HG02840 (cell line): ENCODE measurements around the gene SRMS.

Experiments used
- ATAC-seq: cut with Tn5 transposase; IDR thresholded peaks from one replicate; pipeline ENCODE4 v1.9.1; 2021; ENCODE audit warnings: mild to moderate bottlenecking, moderate library complexity, moderate number of reproducible peaks; ENCODE audit not compliant: unreplicated experiment, low FRiP score

SRMS gene

DNA sequence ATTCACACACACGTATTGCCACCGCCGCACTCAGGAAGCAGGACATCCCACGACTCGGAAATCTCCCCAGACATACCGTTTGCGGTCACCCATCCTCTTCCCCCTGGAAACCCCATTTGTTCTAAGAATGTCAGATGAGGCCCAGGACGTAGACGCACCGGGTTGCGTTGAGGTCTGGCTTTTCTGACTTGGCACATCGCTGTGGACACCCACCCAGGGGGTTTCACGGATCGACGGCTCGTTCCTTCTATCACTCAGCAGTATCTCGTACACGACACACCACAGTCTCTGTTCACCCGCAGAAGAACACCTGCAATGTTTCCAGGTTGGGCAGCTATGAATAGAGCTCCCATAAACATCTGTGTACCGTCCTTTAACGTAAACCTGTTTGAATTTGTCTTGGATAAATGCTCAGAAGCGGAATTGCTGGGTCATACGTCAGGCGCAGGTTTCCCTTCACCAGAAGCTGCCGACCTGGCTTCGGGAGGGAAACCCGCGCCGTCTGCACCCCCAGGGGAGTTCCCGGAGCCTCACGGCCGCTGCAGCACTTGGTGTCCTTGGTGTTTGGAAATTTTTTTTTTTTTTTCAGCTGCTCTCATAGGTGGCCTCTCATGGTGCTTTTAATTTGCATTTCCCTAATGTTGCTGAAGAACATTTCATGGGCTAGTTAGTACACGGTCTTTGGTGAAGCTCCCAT is 39.3 kb downstream of the SRMS start:
- no peak for ATAC-seq

GRCh38 chr20:63507083-63507743 is 40.3 kb downstream of the SRMS start:
- ATAC-seq, result no peak

- no peak for ATAC-seq
Observed at GRCh38 chr20:63505723-63506122, 41.8 kb downstream of the SRMS start.

DNA sequence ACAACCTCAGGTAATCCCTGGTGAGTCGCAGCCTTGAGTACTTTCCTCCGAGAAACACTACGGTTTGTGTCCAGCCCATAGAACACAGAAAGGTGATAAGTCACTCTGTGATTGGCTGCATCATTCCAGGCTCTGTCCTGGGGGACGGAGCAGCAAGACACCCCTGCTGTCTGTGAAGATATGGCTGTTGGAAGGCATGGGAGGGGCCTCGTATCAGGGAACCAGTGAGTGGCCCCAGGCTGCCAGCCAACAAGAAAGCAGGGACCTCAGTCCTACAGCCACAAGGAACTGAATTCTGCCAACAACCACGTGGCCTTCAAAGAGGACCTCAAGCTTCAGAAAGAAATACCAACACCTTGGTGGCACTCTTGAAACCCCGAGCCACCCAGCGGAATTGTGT is 42.3 kb downstream of the SRMS start:
- no peak for ATAC-seq

GRCh38 chr20:63504642-63505041 is 42.9 kb downstream of the SRMS start:
- no peak for ATAC-seq

GRCh38 chr20:63503524-63503923 is 44.0 kb downstream of the SRMS start:
- no peak for ATAC-seq

GRCh38 chr20:63502671-63503172 is 44.8 kb downstream of the SRMS start:
- ATAC-seq, result no peak

- ATAC-seq, result no peak
Observed at GRCh38 chr20:63501818-63502670, 45.5 kb downstream of the SRMS start.

DNA sequence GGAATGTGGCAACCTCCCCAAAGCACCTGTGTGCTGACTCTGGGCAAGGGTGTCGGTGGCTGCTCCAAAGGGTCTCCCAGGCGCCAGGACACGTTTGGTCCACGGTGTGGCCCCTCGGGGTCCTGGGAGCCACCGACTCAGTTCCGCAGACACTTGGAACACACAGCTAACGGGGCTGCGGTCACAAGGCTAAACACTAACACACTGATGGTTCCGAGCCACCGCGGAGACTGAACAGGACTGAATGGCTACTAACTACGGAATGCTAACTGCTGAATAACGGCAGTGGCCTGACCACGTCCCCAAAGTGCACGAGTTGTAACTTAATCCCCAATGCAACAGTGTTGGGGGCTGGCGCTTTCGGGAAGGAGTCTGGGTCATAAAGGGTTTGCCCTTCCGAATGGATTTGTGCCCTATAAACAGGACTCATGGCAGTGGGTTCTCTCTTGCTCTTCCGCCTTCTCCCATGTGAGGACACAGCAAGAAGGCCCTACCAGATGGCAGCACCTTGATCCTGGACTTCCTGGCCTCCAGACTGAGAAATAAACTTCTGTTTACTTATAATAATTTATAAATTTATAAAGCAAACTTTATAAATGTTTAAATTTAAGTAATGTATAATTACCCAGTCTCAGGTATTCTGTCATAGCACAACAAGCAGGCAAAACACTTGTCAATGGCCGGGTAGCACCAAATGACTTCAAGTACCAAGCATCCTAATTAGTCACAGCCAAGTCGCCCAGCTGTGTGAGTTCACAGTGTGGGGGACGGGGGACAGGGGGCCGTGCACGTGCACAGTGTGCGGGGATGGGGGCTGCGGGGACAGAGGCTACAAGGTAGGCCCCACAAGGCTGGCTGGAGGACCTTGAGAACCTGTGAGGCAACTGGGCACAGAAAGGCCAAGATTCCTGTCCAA is 46.4 kb downstream of the SRMS start:
- ATAC-seq, result no peak

DNA sequence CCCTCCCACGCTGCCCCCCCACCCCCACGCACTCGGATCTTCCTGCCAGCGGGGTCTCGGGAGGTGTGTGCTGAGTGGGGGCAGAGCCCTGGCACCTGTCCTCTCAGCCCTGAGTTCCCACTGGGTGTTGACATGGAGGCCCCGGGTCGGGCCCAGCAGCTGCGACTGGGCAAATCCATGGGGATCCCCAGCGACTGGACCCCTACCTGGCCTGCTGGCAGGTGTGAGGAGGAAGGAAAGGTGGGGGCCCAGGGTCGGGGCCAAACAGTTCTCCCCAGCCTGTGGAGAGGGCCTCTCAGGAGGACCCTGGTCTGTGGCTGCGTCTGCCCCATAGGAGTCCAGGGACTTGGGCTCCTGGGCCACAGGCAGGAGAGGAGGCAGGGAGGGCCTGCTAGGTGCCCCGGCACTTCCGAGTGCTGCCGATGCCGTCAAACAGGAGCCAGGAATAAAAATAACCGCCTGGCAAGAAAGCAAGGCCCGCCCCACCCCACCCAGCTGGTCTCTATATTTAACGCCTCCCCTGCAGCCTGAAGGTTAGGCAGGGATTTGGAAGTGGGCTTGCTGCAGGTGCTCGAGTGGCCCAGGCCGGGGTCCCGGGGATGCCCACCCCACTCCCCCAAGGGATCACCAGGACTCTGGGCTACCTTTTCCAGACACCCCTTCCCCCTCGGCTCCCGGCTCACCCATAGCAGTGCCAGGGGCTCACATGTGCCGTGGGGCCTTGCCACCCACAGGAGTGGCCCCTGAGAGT is 47.2 kb downstream of the SRMS start:
- no peak for ATAC-seq

DNA sequence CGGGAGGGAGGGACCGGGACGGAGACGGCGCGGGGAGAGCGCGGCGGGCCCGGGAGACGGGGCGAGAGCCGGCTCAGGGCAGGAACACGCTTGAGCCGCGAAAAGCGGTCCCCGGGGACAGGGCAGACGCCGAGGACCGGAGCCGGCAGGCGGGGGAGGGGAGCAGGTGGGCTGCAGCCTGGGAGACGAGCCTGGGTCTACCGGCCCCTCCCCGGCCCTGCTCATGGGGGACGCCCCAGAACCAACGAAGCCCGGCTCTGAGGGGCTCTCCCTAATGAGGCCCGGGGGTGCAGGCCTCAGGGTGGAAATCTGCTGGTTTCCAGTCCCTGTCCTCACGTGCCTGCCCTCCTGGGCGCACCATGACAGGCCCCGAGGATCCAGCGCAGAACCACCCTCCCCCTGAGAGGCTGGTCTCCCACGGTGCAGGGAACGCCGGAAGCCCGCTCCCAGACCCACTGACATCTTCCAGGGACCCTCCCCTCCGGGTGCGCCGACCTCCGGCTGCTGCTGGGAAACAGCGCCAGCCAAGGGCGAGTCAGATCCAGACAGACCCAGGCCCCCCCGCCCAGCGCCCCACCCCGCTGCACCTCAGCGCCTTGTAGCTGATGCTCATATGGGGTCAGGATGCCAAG is 48.1 kb downstream of the SRMS start:
- no peak for ATAC-seq

- no peak for ATAC-seq
Observed at GRCh38 chr20:63498960-63499337, 48.6 kb downstream of the SRMS start, which contains the start of gene EEF1A2. Gene EEF1A2 (minus strand): TSS chr20:63499083. CDS start chr20:63497763, 1,320 bp downstream.

DNA sequence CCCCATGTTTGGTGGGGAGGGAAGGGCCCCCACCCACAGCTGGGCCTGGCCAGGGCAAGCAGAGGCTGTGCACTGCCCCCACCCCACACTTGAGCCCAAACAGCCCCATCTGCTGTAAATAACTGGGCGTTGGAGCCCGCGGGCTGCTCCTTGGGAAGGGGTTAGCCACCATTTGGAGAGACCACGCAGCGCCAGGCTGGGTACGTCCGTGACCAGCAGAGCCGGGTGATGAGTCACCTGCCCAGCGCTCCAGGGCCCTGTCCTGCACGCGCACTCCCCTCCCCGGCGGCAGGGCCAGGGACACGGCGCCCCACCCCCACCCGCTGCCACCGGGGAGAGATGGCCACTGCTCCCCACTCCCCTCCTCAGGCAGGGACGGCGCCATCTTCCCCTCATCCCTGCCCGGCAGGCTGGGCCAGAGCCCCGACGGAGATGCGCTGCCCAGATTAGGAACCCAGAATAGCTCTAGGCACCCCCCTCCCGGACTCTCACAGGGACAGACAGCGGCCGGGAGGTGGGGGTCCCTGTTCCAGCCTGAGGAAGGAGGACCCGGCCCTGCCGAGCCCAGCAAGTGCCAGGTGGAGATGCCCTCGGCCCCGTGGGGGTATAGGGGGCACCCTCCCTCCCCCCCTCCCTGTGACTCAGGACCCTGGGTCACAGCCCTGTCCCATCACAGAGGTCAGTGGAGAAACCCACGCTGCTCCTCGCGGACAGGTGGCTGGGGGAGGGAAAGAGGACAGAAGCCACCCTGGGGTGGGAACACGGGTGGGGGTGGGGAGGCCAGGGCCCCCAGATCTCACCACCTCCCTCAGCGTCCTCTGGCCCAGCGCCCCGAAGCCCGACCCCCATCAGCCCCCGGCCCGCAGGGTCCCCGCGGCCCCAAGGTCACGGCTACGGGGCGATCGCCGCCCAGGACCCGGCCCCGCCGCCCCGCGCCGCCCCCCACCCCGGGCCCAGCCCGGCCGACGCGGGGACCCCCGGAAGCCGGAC is 49.3 kb downstream of the SRMS start:
- ATAC-seq, result no peak

GRCh38 chr20:63497138-63497945 is 50.2 kb downstream of the SRMS start:
- ATAC-seq, result no peak

GRCh38 chr20:63496596-63497120 is 50.9 kb downstream of the SRMS start:
- no peak for ATAC-seq

- no peak for ATAC-seq
Observed at GRCh38 chr20:63495741-63496595, 51.6 kb downstream of the SRMS start.
